Neural crest cell (in vitro differentiated cells): ENCODE data around the gene OCSTAMP. TPM values are rescaled to one million over a fixed set of nuclear protein-coding genes. Genes with fewer than 3 reads are reported as not detected.

Source experiments
- DNase-seq: peaks from one replicate; pipeline ENCODE4 v3.0.0; 2021; ENCODE audit warnings: low read depth, mixed read lengths, low spot score
- H3K27ac Mint-ChIP-seq: one replicate; pipeline ENCODE4 v1.8.0; 2021; ENCODE audit warnings: mild to moderate bottlenecking, mixed read lengths; ENCODE audit not compliant: unreplicated experiment
- H3K27me3 Mint-ChIP-seq: 2 replicates; pipeline ENCODE4 v1.8.0; 2021; ENCODE audit warnings: low read depth, mild to moderate bottlenecking, mixed read lengths
- H3K36me3 Mint-ChIP-seq: 2 replicates; pipeline ENCODE4 v1.8.0; 2021; ENCODE audit warnings: low read depth, mild to moderate bottlenecking, mixed read lengths
- H3K4me1 Mint-ChIP-seq: 2 replicates; pipeline ENCODE4 v1.8.0; 2021; ENCODE audit warnings: mixed read lengths
- H3K4me3 Mint-ChIP-seq: one replicate; pipeline ENCODE4 v1.8.0; 2021; ENCODE audit warnings: mild to moderate bottlenecking, mixed read lengths
- H3K9me3 Mint-ChIP-seq: 2 replicates; pipeline ENCODE4 v1.8.0; 2021; ENCODE audit warnings: mixed read lengths
- CTCF ChIP-seq: fragments of 200-600 bp; sonication (generic); conservative IDR thresholded peaks from 2 replicates; pipeline ENCODE4 v1.5.0; 2021; ENCODE audit warnings: antibody characterized with exemption, mild to moderate bottlenecking
- total RNA-seq: library from RNA; stranded (reverse); gene quantifications from 2 replicates; pipeline ENCODE4 v1.2.1, GENCODE V29; 2021

OCSTAMP gene
- total RNA-seq, 1 donor from 2014 or later, result 0.26 TPM

GRCh38 chr20:46543033-46543432, 7.4 kb downstream of the OCSTAMP start:
- TF ChIP-seq CTCF, result no peak
- H3K4me1 Mint-ChIP-seq, result no peaks in the 10 kb centered on the region
- no peak for DNase-seq
- peaks cover 8% of the 10 kb centered on the region for H3K27me3 Mint-ChIP-seq
- no peak overlapping the region for H3K27ac Mint-ChIP-seq
- H3K4me3 Mint-ChIP-seq, result no peak overlapping the region
- H3K36me3 Mint-ChIP-seq, result no peaks in the 10 kb centered on the region
- no peaks in the 10 kb centered on the region for H3K9me3 Mint-ChIP-seq

GRCh38 chr20:46541229-46541935, 9.1 kb downstream of the OCSTAMP start:
- Mint-ChIP-seq H3K9me3 (no peaks in the 10 kb centered on the region), H3K36me3 (no peaks in the 10 kb centered on the region), H3K27ac (no peak overlapping the region), H3K27me3 (peaks cover 12% of the 10 kb centered on the region), H3K4me3 (no peak overlapping the region), H3K4me1 (no peaks in the 10 kb centered on the region)
- no peak for TF ChIP-seq CTCF
- no peak for DNase-seq

- peaks cover 14% of the 10 kb centered on the region for H3K27me3 Mint-ChIP-seq
- H3K4me3 Mint-ChIP-seq, result no peak overlapping the region
- H3K36me3 Mint-ChIP-seq, result no peaks in the 10 kb centered on the region
- no peak for DNase-seq
- H3K4me1 Mint-ChIP-seq, result no peaks in the 10 kb centered on the region
- no peak overlapping the region for H3K27ac Mint-ChIP-seq
- no peaks in the 10 kb centered on the region for H3K9me3 Mint-ChIP-seq
- peak; percentile 17 for TF ChIP-seq CTCF
Observed at GRCh38 chr20:46539113-46539512, 11.3 kb downstream of the OCSTAMP start.

- Mint-ChIP-seq H3K4me3 (no peak overlapping the region), H3K4me1 (no peaks in the 10 kb centered on the region), H3K9me3 (no peaks in the 10 kb centered on the region), H3K36me3 (no peaks in the 10 kb centered on the region), H3K27me3 (peaks cover 38% of the 10 kb centered on the region), H3K27ac (no peak overlapping the region)
- no peak for DNase-seq
- no peak for TF ChIP-seq CTCF
Observed at GRCh38 chr20:46530640-46531039, 19.8 kb downstream of the OCSTAMP start.

GRCh38 chr20:46523696-46524328, 26.6 kb downstream of the OCSTAMP start:
- H3K4me3 Mint-ChIP-seq, result no peak overlapping the region
- H3K27me3 Mint-ChIP-seq, result peaks cover 63% of the 10 kb centered on the region
- no peak for DNase-seq
- no peaks in the 10 kb centered on the region for H3K9me3 Mint-ChIP-seq
- H3K4me1 Mint-ChIP-seq, result no peaks in the 10 kb centered on the region
- H3K36me3 Mint-ChIP-seq, result no peaks in the 10 kb centered on the region
- no peak overlapping the region for H3K27ac Mint-ChIP-seq
- TF ChIP-seq CTCF, result no peak
